Astrocyte of the cerebellum (primary cell): ENCODE measurements around the gene FLNB.

Source experiments
- DNase-seq: peaks from one replicate; pipeline ENCODE4 v3.0.0-alpha.2; 2011; ENCODE audit warnings: low read depth
- H3K4me3 ChIP-seq: 2 replicates; pipeline ENCODE4 v1.5.1; 2011; ENCODE audit warnings: mild to moderate bottlenecking, low read depth, low read length, moderate library complexity
- CTCF ChIP-seq: IDR thresholded peaks from 2 replicates; pipeline ENCODE4 v1.5.1; 2012; ENCODE audit warnings: low read length, low read depth, moderate library complexity, mild to moderate bottlenecking; ENCODE audit errors: missing control alignments
- in situ Hi-C: cut with HindIII; loops from 2 replicates; pipeline ENCODE4 v1.10.0; 2017; ENCODE audit warnings: low sequenced_read_pairs

The FLNB gene

GRCh38 chr3:58121183-58121582, 113.0 kb downstream of the FLNB start:
- TF ChIP-seq CTCF = no peak
- DNase-seq = no peak
- in situ Hi-C loops = no loop called here

GRCh38 chr3:58122936-58123700, 114.9 kb downstream of the FLNB start:
- no peak for TF ChIP-seq CTCF
- H3K4me3 ChIP-seq = no peak overlapping the region
- no peak for DNase-seq
- in situ Hi-C loops = no loop called here

More at GRCh38 chr3:58121183-58121582, 113.0 kb downstream of the FLNB start:
- no peak overlapping the region for H3K4me3 ChIP-seq

GRCh38 chr3:58124387-58124786, 116.2 kb downstream of the FLNB start:
- in situ Hi-C loops = no loop called here
- H3K4me3 ChIP-seq = no peak overlapping the region
- no peak for DNase-seq
- no peak for TF ChIP-seq CTCF

- TF ChIP-seq CTCF = no peak
- in situ Hi-C loops = no loop called here
- H3K4me3 ChIP-seq = no peak overlapping the region
- no peak for DNase-seq
Observed at GRCh38 chr3:58129041-58129770, 121.0 kb downstream of the FLNB start.

- H3K4me3 ChIP-seq = no peak overlapping the region
- in situ Hi-C loops = loop anchor here (5.0 kb wide), 1 partner anchor 53 kb away; no protein-coding TSS in a partner anchor
- TF ChIP-seq CTCF = no peak
- DNase-seq = no peak
Observed at GRCh38 chr3:58130591-58130990, 122.4 kb downstream of the FLNB start.

GRCh38 chr3:58131101-58131825, 123.0 kb downstream of the FLNB start:
- in situ Hi-C loops = loop anchor here (5.0 kb wide), 1 partner anchor 54 kb away; no protein-coding TSS in a partner anchor
- DNase-seq = no peak
- no peak for TF ChIP-seq CTCF
- H3K4me3 ChIP-seq = no peak overlapping the region
